ENCODE data around the gene OR2H2. TPM values are rescaled to one million over a fixed set of nuclear protein-coding genes. Genes with fewer than 3 reads are reported as not detected.

The OR2H2 gene
- total RNA-seq, 4 donors from 2014 or later = not detected

DNA sequence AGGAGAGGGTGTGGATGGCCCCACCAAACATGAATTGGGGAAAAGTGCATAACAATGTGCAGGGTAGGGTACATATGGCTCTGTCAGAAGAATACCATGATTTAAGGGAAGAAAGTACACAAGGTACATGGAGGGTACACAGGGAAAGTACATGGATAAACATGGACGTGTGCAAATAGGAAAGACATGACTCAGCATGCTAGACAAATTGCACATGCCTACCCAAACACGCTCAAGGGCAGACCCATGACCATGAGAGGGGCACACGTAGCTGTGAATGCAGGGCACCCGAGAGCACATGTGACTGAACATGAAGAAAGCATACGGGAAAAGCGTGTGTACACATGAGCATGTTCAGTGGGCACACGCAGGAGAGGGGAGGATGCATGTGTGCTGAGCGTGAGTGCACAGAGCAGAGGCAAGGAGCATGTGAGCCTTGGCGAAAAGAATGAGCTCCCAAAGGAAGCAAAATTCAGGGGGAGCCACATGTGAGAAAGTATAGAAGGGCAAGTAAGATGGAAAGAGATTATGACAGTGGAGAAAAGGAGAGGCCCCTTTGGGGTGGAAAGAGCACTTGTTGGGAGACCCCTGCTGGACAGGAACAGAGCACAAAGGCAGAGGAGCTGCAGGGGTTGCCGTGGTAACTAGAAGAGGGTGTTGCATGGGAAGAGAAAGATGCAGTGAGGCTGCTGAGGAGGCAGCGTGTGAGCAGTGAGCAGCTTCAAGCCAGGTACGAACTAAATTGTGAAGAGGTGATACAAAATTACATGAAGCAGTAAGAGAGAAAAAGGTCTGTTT is 17.8 kb downstream of the OR2H2 start:
- no peak for TF ChIP-seq POLR2A (IDR thresholded peaks at IDR 0.05)
- TF ChIP-seq, protein P1, sequence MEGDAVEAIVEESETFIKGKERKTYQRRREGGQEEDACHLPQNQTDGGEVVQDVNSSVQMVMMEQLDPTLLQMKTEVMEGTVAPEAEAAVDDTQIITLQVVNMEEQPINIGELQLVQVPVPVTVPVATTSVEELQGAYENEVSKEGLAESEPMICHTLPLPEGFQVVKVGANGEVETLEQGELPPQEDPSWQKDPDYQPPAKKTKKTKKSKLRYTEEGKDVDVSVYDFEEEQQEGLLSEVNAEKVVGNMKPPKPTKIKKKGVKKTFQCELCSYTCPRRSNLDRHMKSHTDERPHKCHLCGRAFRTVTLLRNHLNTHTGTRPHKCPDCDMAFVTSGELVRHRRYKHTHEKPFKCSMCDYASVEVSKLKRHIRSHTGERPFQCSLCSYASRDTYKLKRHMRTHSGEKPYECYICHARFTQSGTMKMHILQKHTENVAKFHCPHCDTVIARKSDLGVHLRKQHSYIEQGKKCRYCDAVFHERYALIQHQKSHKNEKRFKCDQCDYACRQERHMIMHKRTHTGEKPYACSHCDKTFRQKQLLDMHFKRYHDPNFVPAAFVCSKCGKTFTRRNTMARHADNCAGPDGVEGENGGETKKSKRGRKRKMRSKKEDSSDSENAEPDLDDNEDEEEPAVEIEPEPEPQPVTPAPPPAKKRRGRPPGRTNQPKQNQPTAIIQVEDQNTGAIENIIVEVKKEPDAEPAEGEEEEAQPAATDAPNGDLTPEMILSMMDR (IDR thresholded peaks at IDR 0.05) = no peak
- no peaks in the 10 kb centered on the region for H3K9me3 ChIP-seq
- intact Hi-C loops (cut with DNase I; ENCODE audit: low total_unique reads) = no loop called here
- DNase-seq = no peak
- no peaks in the 10 kb centered on the region for H3K36me3 ChIP-seq
- H3K4me1 ChIP-seq = no peaks in the 10 kb centered on the region
- H3K27ac ChIP-seq = no peak overlapping the region
- H3K4me3 ChIP-seq = no peak overlapping the region
- H3K27me3 ChIP-seq = no peaks in the 10 kb centered on the region

DNA sequence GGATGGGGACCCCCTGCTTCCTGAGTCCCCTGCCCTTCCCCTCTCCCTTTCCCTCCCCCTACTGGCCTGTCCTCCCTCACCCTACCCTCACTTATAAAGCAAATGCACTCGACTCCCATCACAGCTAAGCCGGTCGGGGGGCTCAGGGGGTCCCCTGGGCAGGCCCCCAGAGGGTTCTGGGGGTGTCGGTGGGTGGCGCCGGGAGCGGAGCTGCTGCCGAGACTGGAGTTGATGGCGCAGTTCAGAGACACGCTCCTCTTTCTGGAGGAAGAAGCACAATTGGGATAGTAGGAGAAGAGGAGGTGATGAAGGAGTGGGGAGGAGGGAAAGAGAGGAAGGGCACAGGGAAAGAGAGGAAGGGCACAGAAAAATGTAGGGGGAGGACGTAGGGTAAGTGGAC is 18.5 kb downstream of the OR2H2 start:
- H3K9me3 ChIP-seq = no peaks in the 10 kb centered on the region
- TF ChIP-seq POLR2A (IDR thresholded peaks at IDR 0.05) = no peak
- TF ChIP-seq, protein P1 (IDR thresholded peaks at IDR 0.05) = no peak
- H3K27me3 ChIP-seq = no peaks in the 10 kb centered on the region
- no peak overlapping the region for H3K27ac ChIP-seq
- intact Hi-C loops (cut with DNase I; ENCODE audit: low total_unique reads) = no loop called here
- H3K4me1 ChIP-seq = no peaks in the 10 kb centered on the region
- no peak overlapping the region for H3K4me3 ChIP-seq
- no peak for DNase-seq
- no peaks in the 10 kb centered on the region for H3K36me3 ChIP-seq

DNA sequence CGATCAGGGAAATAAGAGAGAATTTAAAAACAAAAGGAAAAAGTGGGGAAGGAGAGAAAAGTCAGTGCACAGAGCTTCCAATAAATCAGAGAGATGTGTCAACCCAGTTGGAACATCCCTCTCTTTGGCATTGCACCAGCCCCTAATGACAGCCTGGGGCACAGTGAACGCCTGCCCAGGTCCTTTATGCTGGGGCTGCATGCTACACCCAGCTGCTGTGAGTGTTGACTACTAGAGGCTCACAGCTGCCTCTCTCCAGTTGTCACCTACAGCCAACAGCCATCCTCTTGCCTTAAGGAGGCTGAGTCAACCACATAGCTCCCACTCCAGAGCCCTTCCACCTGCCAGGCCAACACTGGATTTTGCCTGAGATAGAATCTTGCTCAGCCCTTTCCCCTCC is 19.0 kb downstream of the OR2H2 start:
- no peaks in the 10 kb centered on the region for H3K4me1 ChIP-seq
- H3K4me3 ChIP-seq = no peak overlapping the region
- no peaks in the 10 kb centered on the region for H3K9me3 ChIP-seq
- no peak overlapping the region for H3K27ac ChIP-seq
- no peaks in the 10 kb centered on the region for H3K36me3 ChIP-seq
- intact Hi-C loops (cut with DNase I; ENCODE audit: low total_unique reads) = no loop called here
- no peak for DNase-seq
- TF ChIP-seq POLR2A (IDR thresholded peaks at IDR 0.05) = no peak
- TF ChIP-seq, protein P1 (IDR thresholded peaks at IDR 0.05) = no peak
- no peaks in the 10 kb centered on the region for H3K27me3 ChIP-seq

DNA sequence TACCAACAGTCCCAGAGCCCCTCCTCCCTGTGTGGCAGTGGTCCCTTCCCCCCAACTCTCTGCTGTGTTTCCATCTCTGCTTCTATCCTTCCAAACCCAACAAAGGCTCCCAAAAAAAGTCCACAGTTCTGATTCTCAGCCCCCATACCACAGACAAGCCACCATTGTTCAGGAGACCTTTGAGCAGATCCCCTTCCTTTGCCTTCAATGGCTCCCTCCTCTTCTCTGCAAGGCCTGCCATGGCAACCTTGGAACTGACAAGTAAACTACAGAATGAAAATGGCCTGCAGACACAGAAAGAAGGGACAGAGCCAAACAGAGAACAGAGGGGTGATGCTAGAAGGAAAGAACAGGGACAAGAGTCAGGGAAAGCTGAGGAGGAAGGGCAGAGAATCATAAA is 23.2 kb downstream of the OR2H2 start:
- Histone ChIP-seq H3K27ac (no peak overlapping the region), H3K4me3 (no peak overlapping the region), H3K27me3 (no peaks in the 10 kb centered on the region), H3K4me1 (no peaks in the 10 kb centered on the region), H3K36me3 (no peaks in the 10 kb centered on the region), H3K9me3 (no peaks in the 10 kb centered on the region)
- intact Hi-C loops (cut with DNase I; ENCODE audit: low total_unique reads) = no loop called here
- DNase-seq = no peak
- no peak for TF ChIP-seq POLR2A (IDR thresholded peaks at IDR 0.05)
- TF ChIP-seq, protein P1 (IDR thresholded peaks at IDR 0.05) = no peak

DNA sequence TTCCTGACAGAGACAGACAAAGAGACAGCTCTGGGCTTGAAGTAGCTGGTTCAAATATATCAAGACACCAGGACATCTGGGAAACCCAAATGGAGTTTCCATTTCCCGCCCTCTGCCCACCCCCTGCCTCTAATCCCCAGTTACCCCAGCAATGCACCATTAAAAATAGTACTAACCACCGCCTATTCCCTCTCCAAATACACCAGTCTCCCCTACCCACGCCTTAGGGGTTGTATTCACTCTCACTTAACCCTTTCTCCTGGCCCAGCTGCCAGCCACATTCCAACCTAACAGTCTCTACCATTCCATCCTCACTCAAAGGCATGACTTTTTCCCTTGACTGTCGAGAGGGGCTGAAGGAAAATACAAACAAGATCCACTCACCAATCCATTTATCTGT is 25.6 kb downstream of the OR2H2 start:
- TF ChIP-seq POLR2A (IDR thresholded peaks at IDR 0.05) = no peak
- TF ChIP-seq, protein P1 (IDR thresholded peaks at IDR 0.05) = no peak
- H3K27ac ChIP-seq = no peak overlapping the region
- H3K9me3 ChIP-seq = no peaks in the 10 kb centered on the region
- no peaks in the 10 kb centered on the region for H3K4me1 ChIP-seq
- no peak for DNase-seq
- no peak overlapping the region for H3K4me3 ChIP-seq
- intact Hi-C loops (cut with DNase I; ENCODE audit: low total_unique reads) = no loop called here
- H3K27me3 ChIP-seq = no peaks in the 10 kb centered on the region
- no peaks in the 10 kb centered on the region for H3K36me3 ChIP-seq

Measured in uterus (tissue), 4 donors.